ENCODE results near the gene KIRREL3.

DNA sequence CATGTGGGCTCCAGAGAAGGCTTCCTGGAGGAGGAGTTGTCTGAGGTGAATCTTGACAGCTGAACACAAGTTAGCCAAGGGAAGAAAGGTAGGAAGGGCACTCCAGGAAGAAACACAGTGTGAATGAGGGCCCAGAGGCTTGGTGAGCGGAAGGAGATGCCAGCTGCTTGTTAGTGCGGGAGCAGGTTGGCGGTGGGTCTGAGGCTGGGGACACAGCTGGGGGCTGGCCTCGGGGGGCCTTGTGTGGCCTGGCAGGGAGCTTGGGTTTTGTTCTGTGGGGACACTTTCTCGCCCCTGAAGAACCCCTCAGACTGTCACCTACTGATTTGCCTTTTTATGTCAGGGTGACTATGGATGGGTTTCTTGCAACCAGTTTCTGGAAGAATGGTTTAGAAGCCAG lies 485.1 kb downstream of the KIRREL3 start:
- TF ChIP-seq, protein P1, sequence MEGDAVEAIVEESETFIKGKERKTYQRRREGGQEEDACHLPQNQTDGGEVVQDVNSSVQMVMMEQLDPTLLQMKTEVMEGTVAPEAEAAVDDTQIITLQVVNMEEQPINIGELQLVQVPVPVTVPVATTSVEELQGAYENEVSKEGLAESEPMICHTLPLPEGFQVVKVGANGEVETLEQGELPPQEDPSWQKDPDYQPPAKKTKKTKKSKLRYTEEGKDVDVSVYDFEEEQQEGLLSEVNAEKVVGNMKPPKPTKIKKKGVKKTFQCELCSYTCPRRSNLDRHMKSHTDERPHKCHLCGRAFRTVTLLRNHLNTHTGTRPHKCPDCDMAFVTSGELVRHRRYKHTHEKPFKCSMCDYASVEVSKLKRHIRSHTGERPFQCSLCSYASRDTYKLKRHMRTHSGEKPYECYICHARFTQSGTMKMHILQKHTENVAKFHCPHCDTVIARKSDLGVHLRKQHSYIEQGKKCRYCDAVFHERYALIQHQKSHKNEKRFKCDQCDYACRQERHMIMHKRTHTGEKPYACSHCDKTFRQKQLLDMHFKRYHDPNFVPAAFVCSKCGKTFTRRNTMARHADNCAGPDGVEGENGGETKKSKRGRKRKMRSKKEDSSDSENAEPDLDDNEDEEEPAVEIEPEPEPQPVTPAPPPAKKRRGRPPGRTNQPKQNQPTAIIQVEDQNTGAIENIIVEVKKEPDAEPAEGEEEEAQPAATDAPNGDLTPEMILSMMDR (IDR thresholded peaks at IDR 0.05) = no peak
- TF ChIP-seq POLR2A (IDR thresholded peaks at IDR 0.05) = no peak

Measured in testis (tissue), 2 donors.